B cell (primary cell): ENCODE data around the gene TMEM120B.
"Not testable (repeated sequence)": the region's sequence is repeated elsewhere in the genome, so short reads cannot be mapped to it uniquely, and the experiment has no call there.

Experiments used
- CTCF ChIP-seq: fragments of 200-600 bp; IDR thresholded peaks from one replicate; pipeline ENCODE4 v1.8.0; 2022; ENCODE audit warnings: antibody characterized with exemption, mild to moderate bottlenecking
- EZH2 ChIP-seq: IDR thresholded peaks from 2 replicates; pipeline ENCODE4 v1.6.1; 2012; ENCODE audit warnings: borderline replicate concordance, low read depth, mild to moderate bottlenecking, moderate library complexity, low read length; ENCODE audit not compliant: insufficient read depth, poor library complexity, severe bottlenecking

DNA sequence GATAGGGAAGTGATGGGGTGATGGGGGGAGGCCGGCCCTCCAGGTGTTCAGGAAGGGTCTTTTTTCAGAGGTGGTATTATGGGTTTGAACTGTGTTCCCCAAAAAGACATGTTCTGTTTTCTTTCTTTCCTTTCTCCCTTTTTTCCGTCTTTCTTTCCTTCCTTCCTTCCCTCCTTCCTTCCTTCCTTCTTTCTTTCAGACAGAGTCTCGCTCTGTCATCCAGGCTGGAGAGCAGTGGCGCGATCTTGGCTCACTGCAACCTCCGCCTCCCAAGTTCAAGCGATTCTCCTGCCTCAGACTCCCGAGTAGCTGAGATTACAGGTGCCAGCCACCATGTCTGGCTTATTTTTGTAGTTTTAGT is 3.5 kb upstream of the TMEM120B start:
- not testable (repeated sequence) for TF ChIP-seq CTCF, EZH2
